T-helper 17 cell (primary cell): ENCODE results near the gene LRP2. TPM values are rescaled to one million over a fixed set of nuclear protein-coding genes. Genes with fewer than 3 reads are reported as not detected.
"Not testable (repeated sequence)": the region's sequence is repeated elsewhere in the genome, so short reads cannot be mapped to it uniquely, and the experiment has no call there.

Source experiments
- ATAC-seq: fragments of 150-1000 bp; cut with Tn5 transposase; 2 replicates; pipeline ENCODE4 v1.10.0; 2021; ENCODE audit warnings: mild to moderate bottlenecking, moderate library complexity
- DNase-seq, 3 donors: peaks; one replicate each; pipeline versions ENCODE4 v3.0.0 to v3.0.0-alpha.2; 2020 to 2021
- H3K9me3 ChIP-seq: one replicate; pipeline ENCODE4 v1.7.0; 2013; ENCODE audit warnings: low read length, mild to moderate bottlenecking; ENCODE audit not compliant: control insufficient read depth, poor library complexity, severe bottlenecking
- H3K27ac Mint-ChIP-seq: one replicate; pipeline ENCODE4 v1.8.0; 2022; ENCODE audit warnings: mild to moderate bottlenecking, moderate library complexity, mixed read lengths
- H3K27me3 Mint-ChIP-seq: one replicate; pipeline ENCODE4 v1.8.0; 2022; ENCODE audit warnings: mixed read lengths
- H3K36me3 Mint-ChIP-seq: one replicate; pipeline ENCODE4 v1.8.0; 2022; ENCODE audit warnings: low read depth, mixed read lengths
- H3K4me1 Mint-ChIP-seq: one replicate; pipeline ENCODE4 v1.8.0; 2022; ENCODE audit warnings: mild to moderate bottlenecking, mixed read lengths
- H3K4me3 Mint-ChIP-seq: one replicate; pipeline ENCODE4 v1.8.0; 2022; ENCODE audit warnings: mild to moderate bottlenecking, moderate library complexity, mixed read lengths
- total RNA-seq, 4 donors: library from RNA in 2 of 4; stranded (reverse) in 2 of 4; gene quantifications; one replicate each; pipeline ENCODE4 v1.2.3 and lab custom pipeline; 2022 to 2026

LRP2 gene
- total RNA-seq, 2 donors from 2014 or later, result not detected

DNA sequence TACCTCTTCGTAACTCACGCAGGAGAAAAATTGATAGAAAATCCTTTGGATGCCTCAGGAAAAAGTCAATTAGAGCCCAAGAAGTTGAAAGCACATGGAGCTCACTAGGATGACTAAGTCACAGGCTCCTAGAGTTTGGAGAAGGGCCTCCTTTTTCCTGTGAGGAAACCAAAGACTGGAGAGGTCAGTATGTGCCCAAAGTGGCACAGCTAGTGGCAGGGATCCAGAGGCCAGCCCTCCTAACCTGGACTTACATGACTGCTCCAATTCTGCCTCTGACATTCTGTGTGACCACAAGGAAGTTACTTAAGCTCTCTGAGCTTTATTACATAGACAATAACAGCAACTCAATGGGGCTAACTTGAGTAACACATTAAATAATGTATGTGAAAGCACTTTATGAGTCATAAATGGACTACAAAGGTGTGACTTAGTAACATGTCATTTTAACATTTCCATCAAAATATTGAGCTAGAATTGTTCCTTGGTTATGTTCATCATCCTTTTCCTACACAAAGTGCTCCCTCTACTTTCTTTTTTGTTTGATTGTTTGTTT is 201.3 kb downstream of the LRP2 start:
- Mint-ChIP-seq H3K4me1 (no peaks in the 10 kb centered on the region), H3K27me3 (peaks cover 66% of the 10 kb centered on the region), H3K4me3 (no peak overlapping the region), H3K36me3 (peaks cover 2% of the 10 kb centered on the region), H3K27ac (no peak overlapping the region)
- ATAC-seq (no peak), DNase-seq (no peak)
- H3K9me3 ChIP-seq, result no peaks in the 10 kb centered on the region

- no peaks in the 10 kb centered on the region for H3K9me3 ChIP-seq
- Mint-ChIP-seq H3K4me3 (no peak overlapping the region), H3K27me3 (peaks cover 55% of the 10 kb centered on the region), H3K36me3 (peaks cover 2% of the 10 kb centered on the region), H3K4me1 (no peaks in the 10 kb centered on the region), H3K27ac (no peak overlapping the region)
- no peak for DNase-seq
- ATAC-seq, result no peak
These were observed 202.6 kb downstream of the LRP2 start for GRCh38 chr2:169159686-169160085.

DNA sequence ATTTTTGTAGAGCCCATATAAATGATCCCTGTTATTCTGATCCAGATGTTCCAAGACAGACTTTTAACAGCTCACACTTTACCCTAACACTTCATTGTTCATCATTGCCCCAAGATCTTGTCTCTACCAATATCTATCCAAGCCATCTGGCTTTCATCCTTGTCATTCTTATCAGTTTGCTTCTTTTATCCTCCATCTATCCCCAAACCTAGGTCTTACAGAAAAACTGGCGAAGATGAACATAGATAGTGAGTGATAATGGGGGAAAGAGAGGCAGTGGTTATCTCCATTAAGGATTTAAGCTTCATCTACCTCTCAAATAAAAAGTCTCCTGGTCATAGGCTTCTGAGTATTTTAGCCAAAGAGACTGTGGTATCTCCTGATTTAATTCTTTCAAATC is 203.5 kb downstream of the LRP2 start:
- DNase-seq (no peak), ATAC-seq (no peak)
- Mint-ChIP-seq H3K4me3 (no peak overlapping the region), H3K36me3 (peaks cover 2% of the 10 kb centered on the region), H3K27ac (no peak overlapping the region), H3K4me1 (no peaks in the 10 kb centered on the region), H3K27me3 (peaks cover 52% of the 10 kb centered on the region)
- H3K9me3 ChIP-seq, result no peaks in the 10 kb centered on the region

GRCh38 chr2:169146220-169146619 is 216.1 kb downstream of the LRP2 start:
- Mint-ChIP-seq H3K4me1 (no peaks in the 10 kb centered on the region), H3K27me3 (peaks cover 16% of the 10 kb centered on the region), H3K36me3 (no peaks in the 10 kb centered on the region), H3K4me3 (no peak overlapping the region), H3K27ac (no peak overlapping the region)
- no peaks in the 10 kb centered on the region for H3K9me3 ChIP-seq
- DNase-seq (no peak), ATAC-seq (no peak)

- no peak for DNase-seq
- H3K27me3 Mint-ChIP-seq, result peaks cover 10% of the 10 kb centered on the region
- ATAC-seq, result no peak
- H3K4me3 Mint-ChIP-seq, result no peak overlapping the region
- H3K36me3 Mint-ChIP-seq, result no peaks in the 10 kb centered on the region
- no peaks in the 10 kb centered on the region for H3K9me3 ChIP-seq
- H3K27ac Mint-ChIP-seq, result no peak overlapping the region
- no peaks in the 10 kb centered on the region for H3K4me1 Mint-ChIP-seq
These were observed 218.3 kb downstream of the LRP2 start for GRCh38 chr2:169143998-169144397.

DNA sequence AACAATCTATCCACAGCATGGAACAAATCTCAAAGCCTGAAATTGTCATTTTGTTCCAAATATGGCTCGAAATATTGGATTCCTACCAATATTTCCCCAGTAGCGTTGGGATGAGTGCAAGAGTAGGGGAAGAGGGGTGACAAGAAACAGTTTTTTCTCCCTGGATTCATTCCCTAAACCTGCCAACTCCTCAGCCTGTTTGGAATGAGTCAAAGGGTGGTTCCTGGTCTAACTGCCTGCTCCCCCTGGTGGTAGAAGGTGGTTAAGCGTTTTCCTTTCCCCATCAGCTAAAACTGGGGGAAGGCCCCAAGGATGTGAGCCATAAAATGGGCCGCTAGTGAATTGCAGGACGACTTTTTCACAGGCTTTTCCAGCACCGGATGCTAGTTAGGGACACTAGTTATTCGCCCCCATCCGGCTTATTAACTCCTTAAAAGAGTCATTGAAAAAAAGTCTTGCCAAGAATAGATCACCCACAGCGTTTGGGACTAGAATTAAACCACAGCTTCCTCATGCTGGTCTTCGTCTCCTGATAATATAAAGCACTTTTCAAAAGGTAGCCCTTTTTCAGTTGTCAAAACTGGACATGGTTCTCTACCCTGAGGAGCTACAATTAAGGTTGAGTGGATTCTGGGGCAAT is 220.5 kb downstream of the LRP2 start:
- ATAC-seq, result peak; percentile 71
- peak; percentile 26 to 53 (median 31) for DNase-seq
- H3K9me3 ChIP-seq, result no peaks in the 10 kb centered on the region
- Mint-ChIP-seq H3K27me3 (peaks cover 12% of the 10 kb centered on the region), H3K4me1 (peaks cover 6% of the 10 kb centered on the region), H3K4me3 (no peak overlapping the region), H3K36me3 (no peaks in the 10 kb centered on the region), H3K27ac (no peak overlapping the region)

DNA sequence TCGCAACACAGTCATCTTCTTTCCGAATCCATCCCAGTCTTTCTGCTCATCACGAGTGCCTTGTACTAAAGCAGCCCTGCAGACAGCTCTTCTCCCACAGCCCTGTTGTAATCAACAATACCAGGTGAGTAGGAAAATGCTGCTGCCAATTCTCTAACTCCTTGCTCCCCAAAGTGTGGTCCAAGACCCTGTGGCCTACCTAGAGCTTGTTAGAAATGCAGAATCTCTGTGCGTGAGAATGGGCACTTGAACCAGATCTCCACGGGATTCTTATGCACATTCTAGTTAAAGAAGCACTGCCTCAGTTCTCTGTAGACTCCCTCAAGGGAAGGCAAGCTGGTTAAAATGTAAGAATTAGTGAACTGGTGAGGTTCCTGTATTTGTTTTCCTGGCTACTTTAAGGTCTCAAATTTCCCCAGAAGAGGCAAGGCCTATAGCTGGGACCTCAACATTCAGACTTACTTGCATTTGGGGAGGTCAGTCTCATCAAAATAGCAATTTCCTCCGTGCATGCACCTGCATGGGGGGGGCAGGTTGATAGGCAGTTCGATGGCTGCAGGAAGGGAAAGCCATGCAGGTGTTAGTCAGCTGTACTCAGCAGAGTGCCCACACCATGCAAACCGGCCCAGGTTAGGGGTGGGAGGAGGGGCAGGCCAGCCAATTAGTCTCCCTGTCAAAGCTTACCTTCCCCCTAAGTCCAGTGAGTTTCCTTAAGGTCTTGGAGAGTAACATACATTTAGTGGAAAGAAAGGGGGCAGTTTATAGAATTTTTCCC is 222.2 kb downstream of the LRP2 start:
- H3K4me3 Mint-ChIP-seq, result no peak overlapping the region

DNA sequence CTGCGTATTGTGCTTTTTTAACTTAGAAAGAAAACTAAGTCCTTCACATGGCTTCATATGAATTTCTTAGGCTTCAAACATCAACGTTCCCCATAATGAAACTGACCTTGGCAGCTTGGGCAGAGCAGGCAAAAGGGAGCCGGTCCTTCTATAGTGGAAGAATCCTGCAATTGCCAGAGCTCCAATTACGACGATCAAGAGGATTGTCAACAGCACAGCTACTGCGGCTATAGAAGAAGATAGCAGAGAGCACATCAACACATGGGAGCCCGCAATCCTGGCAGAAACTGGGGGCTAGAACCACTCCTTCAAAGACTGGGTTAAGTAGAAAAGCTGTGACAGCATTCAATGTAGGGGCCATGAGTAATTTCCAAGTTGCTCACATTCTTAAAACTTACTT is 223.2 kb downstream of the LRP2 start:
- H3K9me3 ChIP-seq, result no peaks in the 10 kb centered on the region
- Mint-ChIP-seq H3K27ac (peak overlapping the region; percentile 24), H3K36me3 (no peaks in the 10 kb centered on the region), H3K4me3 (no peak overlapping the region), H3K27me3 (peaks cover 6% of the 10 kb centered on the region), H3K4me1 (peaks cover 6% of the 10 kb centered on the region)
- ATAC-seq (no peak), DNase-seq (no peak)

More for the DNA sequence above, 222.2 kb downstream of the LRP2 start:
- no peaks in the 10 kb centered on the region for H3K9me3 ChIP-seq
- H3K27ac Mint-ChIP-seq, result peak overlapping the region; percentile 27
- no peak for ATAC-seq
- no peaks in the 10 kb centered on the region for H3K36me3 Mint-ChIP-seq
- H3K27me3 Mint-ChIP-seq, result peaks cover 6% of the 10 kb centered on the region
- H3K4me1 Mint-ChIP-seq, result peaks cover 6% of the 10 kb centered on the region
- DNase-seq, result no peak

GRCh38 chr2:169137924-169138323 is 224.4 kb downstream of the LRP2 start:
- peaks cover 6% of the 10 kb centered on the region for H3K27me3 Mint-ChIP-seq
- no peaks in the 10 kb centered on the region for H3K36me3 Mint-ChIP-seq

GRCh38 chr2:169136885-169137534 is 225.3 kb downstream of the LRP2 start:
- no peaks in the 10 kb centered on the region for H3K36me3 Mint-ChIP-seq
- H3K9me3 ChIP-seq, result no peaks in the 10 kb centered on the region
- no peak for ATAC-seq
- H3K4me3 Mint-ChIP-seq, result no peak overlapping the region
- H3K27ac Mint-ChIP-seq, result no peak overlapping the region
- H3K27me3 Mint-ChIP-seq, result peaks cover 6% of the 10 kb centered on the region
- no peak for DNase-seq
- peaks cover 6% of the 10 kb centered on the region for H3K4me1 Mint-ChIP-seq

More at GRCh38 chr2:169137924-169138323, 224.4 kb downstream of the LRP2 start:
- H3K4me1 Mint-ChIP-seq, result peaks cover 6% of the 10 kb centered on the region
- no peak for DNase-seq
- H3K9me3 ChIP-seq, result no peaks in the 10 kb centered on the region
- H3K27ac Mint-ChIP-seq, result no peak overlapping the region
- no peak for ATAC-seq
- H3K4me3 Mint-ChIP-seq, result no peak overlapping the region

DNA sequence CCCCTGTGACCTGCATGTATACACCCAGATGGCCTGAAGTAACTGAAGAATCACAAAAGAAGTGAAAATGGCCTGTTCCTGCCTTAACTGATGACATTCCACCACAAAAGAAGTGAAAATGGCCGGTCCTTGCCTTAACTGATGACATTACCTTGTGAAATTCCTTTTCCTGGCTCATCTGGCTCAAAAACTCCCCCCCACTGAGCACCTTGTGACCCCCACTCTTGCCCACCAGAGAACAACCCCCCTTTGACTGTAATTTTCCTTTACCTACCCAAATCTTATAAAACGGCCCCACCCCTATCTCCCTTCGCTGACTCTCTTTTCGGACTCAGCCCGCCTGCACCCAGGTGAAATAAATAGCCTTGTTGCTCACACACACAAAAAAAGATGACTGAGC is 225.9 kb downstream of the LRP2 start:
- not testable (repeated sequence) for ATAC-seq, H3K4me1 Mint-ChIP-seq, H3K27ac Mint-ChIP-seq, DNase-seq, H3K36me3 Mint-ChIP-seq, H3K27me3 Mint-ChIP-seq, H3K9me3 ChIP-seq, H3K4me3 Mint-ChIP-seq

GRCh38 chr2:169134272-169134671 is 228.1 kb downstream of the LRP2 start:
- not testable (repeated sequence) for H3K27me3 Mint-ChIP-seq, H3K36me3 Mint-ChIP-seq, H3K9me3 ChIP-seq, ATAC-seq, H3K4me3 Mint-ChIP-seq, DNase-seq, H3K27ac Mint-ChIP-seq, H3K4me1 Mint-ChIP-seq
